H54 (cell line): ENCODE results near the gene REV1.
"Not testable (repeated sequence)": the region's sequence is repeated elsewhere in the genome, so short reads cannot be mapped to it uniquely, and the experiment has no call there.

Source experiments
- DNase-seq: peaks from one replicate; pipeline ENCODE4 v3.0.0; 2011; ENCODE audit warnings: low spot score, mixed read lengths; ENCODE audit not compliant: insufficient read length
- FAIRE-seq: peaks from 3 replicates; lab custom pipeline; 2011; peaks lifted over from hg19 to GRCh38; lab: Jason Lieb, UNC
- POLR2A ChIP-seq: IDR thresholded peaks from 2 replicates; pipeline ENCODE4 v1.6.1; 2011; ENCODE audit warnings: low read depth, mild to moderate bottlenecking, low read length

The REV1 gene

DNA sequence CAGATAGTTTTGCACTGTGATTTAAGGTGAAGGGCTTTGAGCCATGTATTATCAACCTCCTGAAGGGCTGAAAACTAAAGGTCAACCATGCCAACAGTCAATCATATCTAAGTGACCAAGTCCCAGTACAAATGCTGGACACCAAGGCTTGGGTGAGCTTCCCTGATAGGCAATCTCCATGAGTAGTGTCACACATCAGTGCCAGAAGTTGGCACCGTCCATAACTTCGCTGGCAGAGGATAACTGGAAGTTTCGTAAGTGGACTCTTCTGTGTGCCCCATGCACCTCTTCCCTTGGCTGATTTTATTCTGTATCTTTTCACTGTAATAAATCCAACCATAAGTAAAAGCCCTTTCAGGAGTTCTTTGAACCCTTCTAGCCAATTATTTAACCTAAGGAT is 13.2 kb downstream of the REV1 start:
- FAIRE-seq (no peak), DNase-seq (no peak)
- no peak for TF ChIP-seq POLR2A

DNA sequence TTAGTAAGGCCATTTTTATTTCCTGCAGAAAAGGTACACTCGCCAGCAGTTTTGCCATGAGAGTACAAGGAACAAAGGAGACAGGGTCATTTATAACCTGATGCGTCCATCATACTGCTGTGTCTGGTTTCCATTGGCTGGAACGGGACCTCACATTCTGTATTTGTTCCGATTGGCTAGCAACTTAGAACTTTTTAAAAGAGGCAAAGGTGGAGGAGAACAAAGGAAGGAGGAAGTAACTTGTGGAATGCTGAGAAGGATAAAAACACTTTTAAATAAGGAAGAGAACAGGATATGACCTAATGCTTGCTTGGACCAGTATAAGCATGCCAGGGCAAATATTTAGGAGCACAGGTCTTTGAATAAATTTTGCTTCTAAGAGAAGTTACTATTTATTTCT is 14.7 kb downstream of the REV1 start:
- peak; percentile 11 for FAIRE-seq
- DNase-seq, result not testable (repeated sequence)

DNA sequence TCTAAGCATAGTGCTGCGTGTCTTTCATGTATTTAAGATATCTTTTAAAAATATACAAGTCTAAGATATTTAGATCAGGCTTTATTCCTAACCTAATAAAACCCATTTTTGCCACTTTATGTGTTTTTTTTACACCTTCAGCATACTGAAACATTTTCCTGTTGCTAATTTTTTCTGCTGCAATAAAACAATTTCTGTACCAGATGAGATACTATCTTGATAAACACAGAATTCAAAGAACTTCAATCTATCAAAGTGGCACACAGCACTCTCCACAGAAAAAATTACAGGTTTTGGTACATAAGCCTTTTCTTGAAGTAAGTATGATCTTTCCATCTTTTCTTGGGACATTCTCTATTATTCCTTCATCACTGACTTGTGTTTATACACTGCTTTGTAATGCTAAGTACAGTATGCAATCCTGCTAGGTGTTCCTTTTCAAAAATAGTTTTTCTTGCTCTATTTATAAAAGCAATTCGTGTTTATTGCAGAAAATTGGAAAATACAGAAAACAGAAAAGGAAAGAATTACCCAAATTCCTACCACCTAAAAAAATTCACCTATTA is 16.2 kb downstream of the REV1 start:
- DNase-seq (no peak), FAIRE-seq (no peak)
- TF ChIP-seq POLR2A, result no peak

DNA sequence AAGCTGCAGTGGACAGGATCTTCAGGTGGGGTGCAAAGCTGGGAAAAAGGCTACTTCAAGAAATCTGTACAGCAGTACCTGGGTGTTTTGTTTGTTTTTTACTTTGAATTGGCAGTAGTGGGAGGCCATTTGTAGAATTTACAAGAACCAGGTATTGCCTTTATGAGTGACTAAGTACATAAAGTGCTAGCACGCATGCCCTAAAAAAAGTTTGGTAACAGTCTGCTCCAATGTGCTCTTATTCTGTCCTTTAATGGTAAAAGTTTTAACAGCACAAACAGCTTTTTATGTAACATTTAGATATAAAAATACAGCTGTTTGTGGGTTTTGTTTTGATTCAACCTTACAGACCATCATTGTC is 17.2 kb downstream of the REV1 start:
- no peak for FAIRE-seq
- DNase-seq, result no peak
- TF ChIP-seq POLR2A, result no peak

DNA sequence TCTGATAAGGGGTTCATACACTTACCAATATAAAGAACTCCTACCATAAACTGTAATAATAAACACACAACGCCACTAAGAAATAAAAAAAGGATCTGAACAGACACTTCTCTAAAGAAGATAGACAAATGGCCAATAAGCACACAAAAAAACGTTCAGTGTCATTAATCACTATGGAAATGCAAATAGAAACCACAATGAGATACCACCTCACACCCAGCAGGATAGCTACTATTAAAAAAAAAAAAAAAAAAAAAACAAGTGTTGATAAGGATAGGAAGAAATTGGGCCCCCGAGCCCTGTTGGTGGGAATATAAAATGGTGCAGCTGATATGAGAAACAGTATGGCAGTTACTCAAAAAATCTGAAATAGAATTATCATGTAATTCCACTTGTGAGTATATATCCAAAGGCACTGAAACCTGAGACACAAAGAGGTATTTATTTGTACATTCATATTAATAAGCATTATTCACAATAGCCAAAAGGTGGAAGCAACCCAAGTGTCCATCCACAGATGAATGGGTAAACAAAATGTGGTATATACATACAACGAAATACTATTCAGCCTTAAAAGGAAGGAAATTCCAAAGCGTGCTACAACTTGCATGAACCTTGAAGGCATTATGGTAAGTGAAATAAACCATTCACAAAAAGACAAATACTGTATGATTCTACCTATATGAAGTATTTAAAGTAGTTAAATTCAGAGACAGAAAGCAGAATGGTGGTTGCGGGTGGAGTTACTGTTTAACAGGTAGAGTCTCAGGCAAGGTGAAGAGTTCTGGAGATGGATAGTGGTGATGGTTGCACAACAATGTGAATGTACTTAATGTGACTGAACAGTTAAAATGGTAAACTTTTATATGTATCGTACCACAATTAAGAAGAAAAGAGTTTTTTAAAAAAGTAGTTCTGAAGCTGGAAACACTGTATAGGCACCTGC is 17.9 kb downstream of the REV1 start:
- DNase-seq (no peak), FAIRE-seq (no peak)

DNA sequence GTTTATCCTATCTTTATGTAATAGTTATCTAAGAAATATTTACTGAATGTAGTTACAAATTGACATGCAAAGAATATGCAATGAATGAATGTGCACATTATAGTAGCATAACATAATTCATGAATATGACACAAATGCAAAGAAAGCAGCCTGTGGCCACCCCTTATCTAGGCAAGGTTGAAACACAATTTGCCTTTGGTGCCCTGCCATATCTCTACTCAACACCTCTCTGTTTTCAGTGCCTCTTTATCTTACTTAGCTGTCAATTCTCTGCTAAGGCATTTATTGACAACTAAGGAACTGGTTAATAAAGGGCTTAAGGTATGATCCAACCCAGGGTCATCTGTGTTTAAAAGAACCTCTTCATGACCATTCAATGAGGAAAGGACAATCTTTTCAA is 18.9 kb downstream of the REV1 start:
- TF ChIP-seq POLR2A, result no peak
- no peak for FAIRE-seq
- DNase-seq, result no peak

More for the DNA sequence above, 17.9 kb downstream of the REV1 start:
- TF ChIP-seq POLR2A, result no peak

DNA sequence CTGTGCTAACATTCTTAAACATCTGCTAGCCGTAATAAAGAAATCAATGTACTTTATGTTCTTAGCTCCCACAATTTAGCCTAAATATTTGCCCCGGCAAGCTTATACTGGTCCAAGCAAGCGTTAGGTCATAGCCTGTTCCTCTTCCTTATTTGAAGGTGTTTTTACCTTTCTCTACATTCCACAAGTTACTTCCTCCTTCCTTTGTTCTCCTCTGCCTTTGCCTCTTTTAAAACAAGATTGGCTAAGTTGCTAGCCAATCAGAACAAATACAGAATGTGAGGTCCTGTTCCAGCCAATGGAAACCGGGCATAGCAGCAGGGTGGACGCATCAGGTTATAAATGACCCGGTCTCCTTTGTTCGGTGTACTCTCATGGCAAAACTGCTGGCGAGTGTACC is 19.4 kb downstream of the REV1 start:
- not testable (repeated sequence) for FAIRE-seq, DNase-seq

DNA sequence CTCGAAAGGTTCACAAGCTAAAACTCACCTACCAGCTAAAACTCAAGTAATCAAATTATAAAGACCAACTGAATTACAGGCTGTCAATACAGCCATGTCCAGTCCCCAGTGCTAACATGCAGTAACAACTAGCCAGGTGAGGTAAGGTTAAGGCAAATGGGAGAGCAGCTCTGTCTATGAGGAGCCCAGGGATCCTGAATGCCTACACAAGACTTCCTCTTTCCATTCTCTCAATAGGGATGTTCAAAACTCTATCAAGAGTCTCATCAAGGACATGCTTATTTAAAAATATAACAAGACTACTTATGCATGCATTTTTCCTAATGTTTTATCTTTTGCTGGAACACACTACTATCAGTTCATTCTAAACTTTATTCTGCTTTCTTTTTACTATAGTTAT is 20.4 kb downstream of the REV1 start:
- DNase-seq (no peak), FAIRE-seq (peak; percentile 43)
- no peak for TF ChIP-seq POLR2A

DNA sequence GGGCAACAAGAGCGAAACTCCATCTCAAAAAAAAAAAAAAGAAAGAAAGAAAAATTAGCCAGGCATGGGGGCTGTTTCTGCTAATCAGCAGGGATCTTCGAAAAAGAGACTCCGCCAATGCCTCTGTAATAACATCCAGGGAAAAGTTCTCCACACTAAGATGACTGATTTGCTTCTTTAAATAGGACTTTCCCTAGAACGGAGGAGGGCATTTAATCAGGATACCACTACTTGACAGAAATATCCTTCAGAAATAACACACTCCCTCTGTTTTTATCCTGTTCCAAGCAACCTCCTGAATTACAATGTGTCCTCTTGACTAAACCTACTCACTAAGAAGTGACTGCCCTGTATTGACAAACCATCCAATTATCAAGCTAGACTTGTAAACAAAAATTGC is 21.7 kb downstream of the REV1 start:
- DNase-seq (no peak), FAIRE-seq (no peak)
- no peak for TF ChIP-seq POLR2A

DNA sequence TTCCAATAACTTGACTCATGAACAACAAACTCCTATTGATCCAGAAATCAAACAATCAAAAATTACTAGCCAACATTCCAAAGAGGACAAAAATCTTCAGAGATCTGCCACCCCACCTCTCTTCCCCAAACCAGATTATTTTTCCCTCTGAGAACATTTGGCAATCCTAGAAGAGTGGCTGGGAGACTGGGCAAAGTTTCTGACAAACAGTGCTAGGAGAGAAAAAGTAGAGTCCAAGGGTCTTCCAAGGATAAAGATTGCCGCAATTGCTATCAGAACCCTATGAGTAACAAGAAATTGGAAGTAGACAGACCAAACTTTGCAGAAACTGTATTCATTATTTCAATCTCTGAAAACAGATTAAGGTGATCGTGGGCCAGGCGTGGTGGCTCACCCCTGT is 22.4 kb downstream of the REV1 start:
- FAIRE-seq (no peak), DNase-seq (no peak)
- no peak for TF ChIP-seq POLR2A

DNA sequence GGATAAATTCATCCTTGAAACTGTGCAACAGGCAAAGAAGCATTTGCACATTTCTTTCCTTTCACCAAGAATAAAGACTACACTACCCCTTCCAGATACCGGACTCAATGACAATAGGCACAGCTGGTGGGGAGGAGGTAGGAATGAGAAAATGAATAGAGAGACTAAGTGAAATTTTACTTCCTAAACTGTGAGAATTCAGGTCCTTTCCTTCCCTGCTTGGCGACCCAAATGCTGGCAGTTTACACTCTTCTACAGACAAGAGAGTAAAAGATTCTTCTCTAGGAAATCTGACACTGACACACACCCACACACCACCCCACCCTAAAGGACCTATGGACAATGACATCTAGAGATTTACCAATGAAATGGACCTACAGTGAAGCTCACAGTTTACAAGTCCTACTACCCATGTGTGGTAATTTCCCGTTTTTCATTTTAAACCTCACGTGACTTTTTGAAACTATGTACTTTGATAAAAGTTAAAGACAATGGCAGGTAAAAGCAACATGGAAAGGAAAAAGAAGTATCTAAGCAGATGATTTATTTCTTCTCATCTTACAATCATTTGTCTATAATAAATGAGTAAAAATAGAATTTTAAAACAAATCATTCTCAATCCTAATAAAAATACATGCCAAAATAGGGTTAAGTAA is 27.9 kb downstream of the REV1 start:
- no peak for TF ChIP-seq POLR2A
- FAIRE-seq, result no peak
- DNase-seq, result no peak

DNA sequence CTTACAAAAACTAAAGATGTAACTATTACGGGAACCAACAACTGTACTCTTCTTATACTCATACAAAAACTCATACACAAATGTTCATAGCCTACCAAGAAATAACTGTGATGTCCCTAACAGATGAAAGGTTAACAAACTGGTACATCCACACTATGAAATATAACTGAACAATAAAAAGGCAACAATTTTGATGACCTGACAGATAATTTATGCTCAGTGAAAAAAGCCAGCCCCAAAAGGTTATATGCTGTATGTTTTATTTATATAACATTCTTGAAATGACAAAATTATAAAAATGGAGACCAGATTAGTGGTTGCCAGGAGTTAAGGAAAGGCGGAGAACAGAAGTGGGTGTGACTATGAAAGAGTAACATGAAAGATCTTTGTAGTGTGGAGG is 31.3 kb downstream of the REV1 start:
- TF ChIP-seq POLR2A, result no peak
- DNase-seq, result no peak
- no peak for FAIRE-seq

DNA sequence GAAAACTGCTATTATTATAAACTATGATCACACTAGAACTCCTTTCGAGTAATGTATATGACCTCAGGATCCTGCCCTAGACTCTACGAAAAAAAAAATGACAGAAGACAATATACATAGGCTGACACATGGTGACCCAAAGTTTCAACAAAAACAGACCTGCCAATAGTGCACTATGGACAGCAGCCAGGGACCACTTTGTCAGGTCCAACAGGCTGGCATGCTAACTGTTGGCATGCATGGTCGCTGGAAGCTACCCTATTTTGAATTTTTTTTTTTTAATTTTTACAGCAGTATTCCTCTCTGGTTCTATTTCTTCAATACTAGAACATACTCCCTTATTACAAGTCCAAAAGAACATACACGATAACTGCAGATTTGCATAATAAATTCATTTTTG is 38.1 kb downstream of the REV1 start:
- TF ChIP-seq POLR2A, result no peak
- no peak for DNase-seq
- FAIRE-seq, result no peak

DNA sequence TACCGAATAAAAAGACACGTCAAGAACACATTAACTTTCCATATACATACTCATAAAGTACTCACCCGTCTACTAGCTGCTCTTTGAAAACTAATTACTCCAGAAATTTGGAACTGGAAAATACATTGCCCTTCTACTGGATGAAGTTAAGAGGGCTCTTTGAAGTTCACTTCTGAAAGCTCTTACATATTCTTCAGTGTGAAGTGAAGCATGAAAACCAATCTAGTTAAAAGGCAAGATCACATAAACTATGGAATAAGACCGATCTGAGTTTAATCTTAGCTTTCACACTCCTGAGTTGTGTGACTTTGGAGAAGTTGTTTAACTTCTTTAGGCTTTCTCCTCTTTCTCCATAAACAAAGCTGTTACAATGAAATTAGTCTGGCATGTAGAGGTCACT is 38.5 kb downstream of the REV1 start:
- FAIRE-seq (peak; percentile 48), DNase-seq (no peak)
- TF ChIP-seq POLR2A, result no peak

DNA sequence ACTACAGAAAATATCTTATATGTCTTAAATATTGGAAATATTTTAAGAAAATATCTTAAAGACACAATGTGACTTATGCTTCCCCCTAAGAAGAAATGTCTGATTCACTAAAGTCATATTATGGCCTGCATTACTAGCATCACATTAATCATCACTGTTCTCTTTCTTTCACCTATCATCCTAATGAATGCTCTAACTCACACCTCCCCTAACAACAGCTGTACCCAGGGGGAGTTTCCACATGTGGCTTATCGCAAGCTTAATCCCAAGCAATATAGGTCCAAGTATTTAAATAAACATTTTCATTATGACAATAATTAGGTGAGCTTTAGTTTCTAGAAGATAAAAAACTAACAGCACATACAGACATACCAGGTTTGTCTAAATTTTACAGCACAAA is 39.6 kb downstream of the REV1 start:
- no peak for TF ChIP-seq POLR2A
- DNase-seq, result no peak
- peak; percentile 15 for FAIRE-seq
